GM12878 (cell line): ENCODE data around the gene NHERF2. TPM values are rescaled to one million over a fixed set of nuclear protein-coding genes. Genes with fewer than 3 reads are reported as not detected.

ENCODE experiments used
- ATAC-seq: fragments of 200-7000 bp; cut with Tn5 transposase; 3 replicates; pipeline ENCODE4 v1.9.1; 2020; ENCODE audit warnings: mild to moderate bottlenecking, moderate library complexity
- BruUV-seq: library from RNA; stranded (reverse); fragments of 400-500 nt; replicated peaks from 2 replicates; lab custom pipeline; 2021; lab: Mats Ljungman, UMichigan
- CTCF ChIA-PET: fragments of 300-600 bp; sonication (Branson Sonifier 250); formaldehyde crosslinking; extraction: SDS; loops from one replicate; lab custom pipeline; 2021; ENCODE audit warnings: inconsistent platforms; lab: Yijun Ruan, JAX
- POLR2A ChIA-PET: fragments of 350-600 bp; formaldehyde crosslinking; extraction: SDS; loops from one replicate; lab custom pipeline; 2021; ENCODE audit warnings: inconsistent platforms; lab: Charles Lee
- RAD21 ChIA-PET: fragments of 300-600 bp; sonication (Branson Sonifier 250); formaldehyde crosslinking; loops from one replicate; lab custom pipeline; 2023; ENCODE audit warnings: antibody characterized with exemption; ENCODE audit not compliant: unreplicated experiment; lab: Charles Lee
- SMC1A ChIA-PET: fragments of 300-600 bp; sonication (Branson Sonifier 250); formaldehyde crosslinking; loops from one replicate; lab custom pipeline; 2023; ENCODE audit not compliant: unreplicated experiment, uncharacterized antibody; lab: Charles Lee
- DNase-seq: peaks from one replicate; pipeline ENCODE4 v3.0.0-alpha.2; 2011; ENCODE audit warnings: low read depth, low spot score
- FAIRE-seq: peaks from 3 replicates; lab custom pipeline; 2011; peaks lifted over from hg19 to GRCh38; lab: Jason Lieb, UNC
- H2AFZ ChIP-seq: 2 replicates; pipeline ENCODE4 v1.6.0; 2011; ENCODE audit warnings: low read depth, low read length, control low read depth; ENCODE audit not compliant: control insufficient read depth
- H3K27ac ChIP-seq: 2 replicates; pipeline ENCODE4 v1.5.1; 2011; ENCODE audit warnings: control low read depth; ENCODE audit not compliant: control insufficient read depth, insufficient read depth
- H3K27me3 ChIP-seq, 2 experiments: replicated peaks in 1 of 2; 2 replicates each; pipeline versions ENCODE4 v1.6.0 to v1.6.1; 2011; ENCODE audit warnings: low read length in 1 of 2; ENCODE audit not compliant: control insufficient read depth in 2 of 2, insufficient read depth in 2 of 2
- H3K36me3 ChIP-seq, 2 experiments: 2 replicates each; pipeline ENCODE4 v1.5.1; 2011; ENCODE audit warnings: low read length in 1 of 2; ENCODE audit not compliant: control insufficient read depth in 2 of 2, insufficient read depth in 2 of 2
- H3K4me1 ChIP-seq: 2 replicates; pipeline ENCODE4 v1.6.1; 2011; ENCODE audit warnings: mild to moderate bottlenecking, low read length, moderate library complexity, mixed read lengths; ENCODE audit not compliant: control insufficient read depth, insufficient read depth
- H3K4me2 ChIP-seq: 2 replicates; pipeline ENCODE4 v1.6.0; 2011; ENCODE audit warnings: control low read depth; ENCODE audit not compliant: control insufficient read depth, insufficient read depth
- H3K4me3 ChIP-seq: fragments of 200-600 bp; sonication (generic); 2 replicates; pipeline ENCODE4 v1.5.1; 2016
- H3K79me2 ChIP-seq: 2 replicates; pipeline ENCODE4 v1.6.0; 2011; ENCODE audit warnings: low read length; ENCODE audit not compliant: control insufficient read depth, insufficient read depth
- H3K9ac ChIP-seq: 2 replicates; pipeline ENCODE4 v1.8.0; 2011; ENCODE audit warnings: low read length, control low read depth, mixed read lengths; ENCODE audit not compliant: control insufficient read depth, insufficient read depth
- H3K9me3 ChIP-seq: replicated peaks from 3 replicates; pipeline ENCODE4 v1.5.1; 2011; ENCODE audit warnings: mild to moderate bottlenecking, low read length; ENCODE audit not compliant: control insufficient read depth, insufficient read depth
- H4K20me1 ChIP-seq: 2 replicates; pipeline ENCODE4 v1.6.0; 2011; ENCODE audit not compliant: control insufficient read depth, insufficient read depth
- EP300 ChIP-seq, 2 experiments: fragments of 150-350 bp in 1 of 2; IDR thresholded peaks; 2 replicates each; pipeline ENCODE4 v1.6.1; 2011 to 2012; ENCODE audit warnings: low read depth in 2 of 2, low read length in 2 of 2, borderline replicate concordance in 1 of 2, improper control_type of control experiment in 1 of 2, inconsistent platforms in 1 of 2; ENCODE audit not compliant: control insufficient read depth in 1 of 2
- MEF2B ChIP-seq: fragments of 450-650 bp; IDR thresholded peaks from 2 replicates; pipeline ENCODE4 v1.6.1; 2018; ENCODE audit warnings: mild to moderate bottlenecking, moderate library complexity; ENCODE audit not compliant: partially characterized antibody, poor library complexity, severe bottlenecking
- MXI1 ChIP-seq: fragments of 150-350 bp; IDR thresholded peaks from 2 replicates; pipeline ENCODE4 v1.6.1; 2011; ENCODE audit warnings: low read depth, mild to moderate bottlenecking, inconsistent platforms, low read length, improper control_type of control experiment
- NFYA ChIP-seq: IDR thresholded peaks from 2 replicates; pipeline ENCODE4 v1.6.1; 2011; ENCODE audit warnings: low read depth, mild to moderate bottlenecking, low read length, improper control_type of control experiment, borderline replicate concordance
- POLR2A ChIP-seq: IDR thresholded peaks from 2 replicates; pipeline ENCODE4 v1.6.1; 2011; ENCODE audit warnings: low read depth, mild to moderate bottlenecking, low read length
- RB1 ChIP-seq: fragments of 450-650 bp; formaldehyde crosslinking; IDR thresholded peaks from 2 replicates; pipeline ENCODE4 v1.6.1; 2017; ENCODE audit warnings: mild to moderate bottlenecking, borderline replicate concordance
- RBBP5 ChIP-seq: fragments of 200-600 bp; sonication (generic); conservative IDR thresholded peaks from 2 replicates; pipeline ENCODE4 v1.6.1; 2016
- SIX5 ChIP-seq: IDR thresholded peaks from 2 replicates; pipeline ENCODE4 v1.6.1; 2011; ENCODE audit warnings: mild to moderate bottlenecking, low read depth, low read length, moderate library complexity; ENCODE audit not compliant: severe bottlenecking
- TCF12 ChIP-seq: IDR thresholded peaks from 2 replicates; pipeline ENCODE4 v1.6.1; 2011; ENCODE audit warnings: low read depth, mild to moderate bottlenecking, low read length
- WGBS: methylation state at CpG from one replicate; pipeline ENCODE4 v1.1.6; 2016; ENCODE audit warnings: low lambda C conversion rate; ENCODE audit not compliant: insufficient replicate concordance, insufficient coverage; ENCODE audit errors: missing lambda C conversion rate; 5-methylcytosine and 5-hydroxymethylcytosine counted together
- in situ Hi-C: fragments of 300-500 bp; cut with MboI; formaldehyde crosslinking; loops from 9 replicates; pipeline ENCODE4 v1.14.3; 2018; ENCODE audit warnings: mixed read lengths
- intact Hi-C: fragments of 100-400 bp; cut with micrococcal nuclease; formaldehyde crosslinking; loops from one replicate; pipeline ENCODE4 v1.14.2; 2022; ENCODE audit not compliant: unreplicated experiment
- polyA plus RNA-seq, 11 experiments: library from polyadenylated mRNA; depleted of rRNA in 4 of 11; unstranded in 6 of 11; stranded (reverse) in 5 of 11; fragments of >200 nt; fragmentation: Nextera tagmentation in 4 of 11; fragmentation: Illumina TruSeq in 1 of 11; extraction: Ambion mirVana in 4 of 11; extraction: Trizol in 1 of 11; gene quantifications; 1 replicate in 1 of 11; 2 replicates in 10 of 11; pipeline versions ENCODE4 v1.2.1 to v1.2.3, GENCODE V29; 2011 to 2016; ENCODE audit warnings: inconsistent platforms in 2 of 11, missing spikeins in 2 of 11, low read depth in 1 of 11
- total RNA-seq, 4 experiments: library from RNA; depleted of rRNA in 3 of 4; stranded (reverse); fragments of >200 nt in 3 of 4; fragmentation: Illumina TruSeq in 1 of 4; extraction: Trizol in 1 of 4; gene quantifications; 2 replicates each; pipeline versions ENCODE4 v1.2.1 to v1.2.3, GENCODE V29; 2013 to 2021
- TF ChIP-seq, protein P1 (sequence below): IDR thresholded peaks from 2 replicates; pipeline ENCODE4 v1.6.1; 2012; ENCODE audit warnings: low read depth, low read length, improper control_type of control experiment
- TF ChIP-seq, protein P2 (sequence below): fragments of 450-650 bp; IDR thresholded peaks from 2 replicates; pipeline ENCODE4 v1.6.1; 2018; ENCODE audit warnings: borderline replicate concordance, mild to moderate bottlenecking; ENCODE audit not compliant: partially characterized antibody
- TF ChIP-seq, protein P3 (sequence below): fragments of 450-650 bp; IDR thresholded peaks from 2 replicates; pipeline ENCODE4 v1.6.1; 2018; ENCODE audit warnings: mild to moderate bottlenecking, low read depth, moderate library complexity; ENCODE audit not compliant: partially characterized antibody

Gene NHERF2
- total and polyA plus RNA-seq, 10 of the 15 experiments (the other 5 are each of a cell fraction or from before 2014, with no cell fraction given): 0.05 to 0.31 (median 0.08) TPM; not detected in 4

DNA sequence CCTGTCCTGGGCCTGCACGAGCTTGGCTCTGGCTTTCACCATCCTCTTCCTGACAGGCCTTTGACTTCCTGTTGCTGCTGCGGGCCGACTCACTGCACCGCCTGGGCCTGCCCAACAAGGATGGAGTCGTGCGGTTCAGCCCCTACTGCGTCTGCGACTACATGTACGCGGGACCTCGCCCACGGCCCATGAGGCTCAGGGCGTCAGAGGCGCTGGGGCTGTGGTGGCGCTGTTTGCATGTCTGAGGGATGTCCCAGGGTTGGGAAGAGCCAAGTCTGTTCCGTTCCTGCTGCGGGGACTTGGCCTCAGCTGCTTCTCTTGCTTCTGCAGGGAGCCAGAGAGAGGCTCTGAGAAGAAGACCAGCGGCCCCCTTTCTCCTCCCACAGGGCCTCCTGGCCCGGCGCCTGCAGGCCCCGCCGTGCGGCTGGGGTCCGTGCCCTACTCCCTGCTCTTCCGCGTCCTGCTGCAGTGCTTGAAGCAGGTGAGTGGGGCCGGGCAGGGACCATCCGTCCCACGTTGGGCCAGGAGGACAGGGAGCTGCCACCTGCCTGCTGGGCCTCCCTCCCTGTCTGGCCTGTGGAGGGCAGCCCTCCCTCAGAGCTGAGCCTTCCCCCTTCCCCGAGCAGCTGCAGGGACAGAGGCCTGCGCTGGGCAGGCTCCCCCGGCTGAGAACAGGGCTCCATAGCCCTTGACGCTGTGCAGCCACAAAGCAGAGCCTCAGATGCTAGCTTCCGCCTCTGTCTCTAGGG lies 44.9 kb downstream of the NHERF2 start:
- no peaks in the 10 kb centered on the region for H3K79me2 ChIP-seq
- H3K9ac ChIP-seq: no peak overlapping the region
- H3K27ac ChIP-seq: no peak overlapping the region
- FAIRE-seq: no peak
- ChIA-PET POLR2A (no interaction called here), SMC1A (no interaction called here), CTCF (no interaction called here), RAD21 (no interaction called here)
- WGBS: 93% methylated on average over 31 of the region's 34 CpGs
- no peak overlapping the region for H3K4me2 ChIP-seq
- no peaks in the 10 kb centered on the region for H3K4me1 ChIP-seq
- in situ Hi-C loops (no loop called here), intact Hi-C loops (no loop called here)
- H3K36me3 ChIP-seq: peaks cover 0 to 9% of the 10 kb centered on the region in 2 experiments; a peak in 3 of 4 replicates
- H4K20me1 ChIP-seq: no peaks in the 10 kb centered on the region
- H3K9me3 ChIP-seq: no peaks in the 10 kb centered on the region
- H3K27me3 ChIP-seq: no peaks in the 10 kb centered on the region
- TF ChIP-seq SIX5 (no peak), RB1 (no peak), RBBP5 (no peak), TCF12 (no peak), MXI1 (no peak), POLR2A (no peak), MEF2B (no peak), EP300 (IDR thresholded peaks at IDR 0.05; ENCODE audit: borderline replicate concordance in 1 of 2, control insufficient read depth in 1 of 2, low read depth in 2 of 2, low read length in 2 of 2) (no peak), NFYA (no peak)
- TF ChIP-seq, protein P1, sequence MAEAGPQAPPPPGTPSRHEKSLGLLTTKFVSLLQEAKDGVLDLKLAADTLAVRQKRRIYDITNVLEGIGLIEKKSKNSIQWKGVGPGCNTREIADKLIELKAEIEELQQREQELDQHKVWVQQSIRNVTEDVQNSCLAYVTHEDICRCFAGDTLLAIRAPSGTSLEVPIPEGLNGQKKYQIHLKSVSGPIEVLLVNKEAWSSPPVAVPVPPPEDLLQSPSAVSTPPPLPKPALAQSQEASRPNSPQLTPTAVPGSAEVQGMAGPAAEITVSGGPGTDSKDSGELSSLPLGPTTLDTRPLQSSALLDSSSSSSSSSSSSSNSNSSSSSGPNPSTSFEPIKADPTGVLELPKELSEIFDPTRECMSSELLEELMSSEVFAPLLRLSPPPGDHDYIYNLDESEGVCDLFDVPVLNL: no peak
- TF ChIP-seq, protein P2, sequence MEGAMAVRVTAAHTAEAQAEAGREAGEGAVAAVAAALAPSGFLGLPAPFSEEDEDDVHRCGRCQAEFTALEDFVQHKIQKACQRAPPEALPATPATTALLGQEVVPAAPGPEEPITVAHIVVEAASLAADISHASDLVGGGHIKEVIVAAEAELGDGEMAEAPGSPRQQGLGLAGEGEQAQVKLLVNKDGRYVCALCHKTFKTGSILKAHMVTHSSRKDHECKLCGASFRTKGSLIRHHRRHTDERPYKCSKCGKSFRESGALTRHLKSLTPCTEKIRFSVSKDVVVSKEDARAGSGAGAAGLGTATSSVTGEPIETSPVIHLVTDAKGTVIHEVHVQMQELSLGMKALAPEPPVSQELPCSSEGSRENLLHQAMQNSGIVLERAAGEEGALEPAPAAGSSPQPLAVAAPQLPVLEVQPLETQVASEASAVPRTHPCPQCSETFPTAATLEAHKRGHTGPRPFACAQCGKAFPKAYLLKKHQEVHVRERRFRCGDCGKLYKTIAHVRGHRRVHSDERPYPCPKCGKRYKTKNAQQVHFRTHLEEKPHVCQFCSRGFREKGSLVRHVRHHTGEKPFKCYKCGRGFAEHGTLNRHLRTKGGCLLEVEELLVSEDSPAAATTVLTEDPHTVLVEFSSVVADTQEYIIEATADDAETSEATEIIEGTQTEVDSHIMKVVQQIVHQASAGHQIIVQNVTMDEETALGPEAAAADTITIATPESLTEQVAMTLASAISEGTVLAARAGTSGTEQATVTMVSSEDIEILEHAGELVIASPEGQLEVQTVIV: no peak
- TF ChIP-seq, protein P3, sequence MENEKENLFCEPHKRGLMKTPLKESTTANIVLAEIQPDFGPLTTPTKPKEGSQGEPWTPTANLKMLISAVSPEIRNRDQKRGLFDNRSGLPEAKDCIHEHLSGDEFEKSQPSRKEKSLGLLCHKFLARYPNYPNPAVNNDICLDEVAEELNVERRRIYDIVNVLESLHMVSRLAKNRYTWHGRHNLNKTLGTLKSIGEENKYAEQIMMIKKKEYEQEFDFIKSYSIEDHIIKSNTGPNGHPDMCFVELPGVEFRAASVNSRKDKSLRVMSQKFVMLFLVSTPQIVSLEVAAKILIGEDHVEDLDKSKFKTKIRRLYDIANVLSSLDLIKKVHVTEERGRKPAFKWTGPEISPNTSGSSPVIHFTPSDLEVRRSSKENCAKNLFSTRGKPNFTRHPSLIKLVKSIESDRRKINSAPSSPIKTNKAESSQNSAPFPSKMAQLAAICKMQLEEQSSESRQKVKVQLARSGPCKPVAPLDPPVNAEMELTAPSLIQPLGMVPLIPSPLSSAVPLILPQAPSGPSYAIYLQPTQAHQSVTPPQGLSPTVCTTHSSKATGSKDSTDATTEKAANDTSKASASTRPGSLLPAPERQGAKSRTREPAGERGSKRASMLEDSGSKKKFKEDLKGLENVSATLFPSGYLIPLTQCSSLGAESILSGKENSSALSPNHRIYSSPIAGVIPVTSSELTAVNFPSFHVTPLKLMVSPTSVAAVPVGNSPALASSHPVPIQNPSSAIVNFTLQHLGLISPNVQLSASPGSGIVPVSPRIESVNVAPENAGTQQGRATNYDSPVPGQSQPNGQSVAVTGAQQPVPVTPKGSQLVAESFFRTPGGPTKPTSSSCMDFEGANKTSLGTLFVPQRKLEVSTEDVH: no peak
- H3K4me3 ChIP-seq: no peak overlapping the region
- H2AFZ ChIP-seq: no peak overlapping the region
- no peak; the same call in 2 of the 3 replicates for ATAC-seq
- no TSS peak for BruUV-seq
- DNase-seq: no peak
